GM23338 (cell line): ENCODE data around the gene FKBP1A. TPM values are rescaled to one million over a fixed set of nuclear protein-coding genes. Genes with fewer than 3 reads are reported as not detected.

Experiments used
- ATAC-seq: fragments of 200-7000 bp; cut with Tn5 transposase; 3 replicates; pipeline ENCODE4 v1.9.1; 2020
- DNase-seq: peaks from one replicate; pipeline ENCODE4 v3.0.0-alpha.2; 2015; ENCODE audit warnings: low spot score
- H2AFZ ChIP-seq: fragments of 200-600 bp; sonication (generic); 2 replicates; pipeline ENCODE4 v1.8.0; 2016; ENCODE audit warnings: antibody characterized with exemption, mild to moderate bottlenecking, moderate library complexity
- H3F3A ChIP-seq: fragments of 200-600 bp; sonication (generic); replicated peaks from 2 replicates; pipeline ENCODE4 v1.8.0; 2017; ENCODE audit warnings: antibody characterized with exemption, mixed run types, low read depth
- H3K27ac ChIP-seq: fragments of 200-600 bp; sonication (generic); 2 replicates; pipeline ENCODE4 v1.6.1; 2016; ENCODE audit warnings: low read depth
- H3K27me3 ChIP-seq: fragments of 200-600 bp; sonication (generic); 2 replicates; pipeline ENCODE4 v1.8.0; 2016; ENCODE audit warnings: mild to moderate bottlenecking, mixed run types, moderate library complexity; ENCODE audit not compliant: insufficient read depth
- H3K36me3 ChIP-seq: fragments of 200-600 bp; sonication (generic); 2 replicates; pipeline ENCODE4 v1.8.0; 2016; ENCODE audit warnings: mild to moderate bottlenecking; ENCODE audit not compliant: insufficient read depth
- H3K4me1 ChIP-seq: fragments of 200-600 bp; sonication (generic); 2 replicates; pipeline ENCODE4 v1.8.0; 2016; ENCODE audit warnings: mild to moderate bottlenecking, moderate library complexity; ENCODE audit not compliant: insufficient read depth
- H3K4me2 ChIP-seq: fragments of 200-600 bp; sonication (generic); 2 replicates; pipeline ENCODE4 v1.7.1; 2017; ENCODE audit warnings: mixed run types
- H3K4me3 ChIP-seq: fragments of 200-600 bp; sonication (generic); 2 replicates; pipeline ENCODE4 v1.6.1; 2016; ENCODE audit warnings: mixed run types
- H3K79me2 ChIP-seq: fragments of 200-600 bp; sonication (generic); replicated peaks from 2 replicates; pipeline ENCODE4 v1.8.0; 2017; ENCODE audit warnings: mild to moderate bottlenecking; ENCODE audit not compliant: insufficient read depth
- H3K9me2 ChIP-seq: fragments of 200-600 bp; sonication (generic); 2 replicates; pipeline ENCODE4 v1.8.0; 2017; ENCODE audit not compliant: insufficient read depth
- H4K20me1 ChIP-seq: fragments of 200-600 bp; sonication (generic); replicated peaks from 2 replicates; pipeline ENCODE4 v1.8.0; 2017; ENCODE audit warnings: mild to moderate bottlenecking; ENCODE audit not compliant: insufficient read depth
- H3K27ac Mint-ChIP-seq: 2 replicates; pipeline ENCODE4 v1.8.0; 2020; ENCODE audit warnings: inconsistent platforms, mild to moderate bottlenecking, moderate library complexity, mixed read lengths
- H3K27me3 Mint-ChIP-seq: 3 replicates; pipeline ENCODE4 v1.8.0; 2022; ENCODE audit warnings: low read depth, mild to moderate bottlenecking, moderate library complexity, mixed read lengths, inconsistent platforms; ENCODE audit not compliant: insufficient read depth, poor library complexity
- H3K36me3 Mint-ChIP-seq: 3 replicates; pipeline ENCODE4 v1.8.0; 2021; ENCODE audit warnings: low read depth, mild to moderate bottlenecking, inconsistent platforms, moderate library complexity, mixed read lengths
- H3K4me1 Mint-ChIP-seq: 3 replicates; pipeline ENCODE4 v1.8.0; 2020; ENCODE audit warnings: mild to moderate bottlenecking, inconsistent platforms, mixed read lengths
- H3K4me3 Mint-ChIP-seq: 3 replicates; pipeline ENCODE4 v1.8.0; 2021; ENCODE audit warnings: moderate library complexity, mild to moderate bottlenecking, inconsistent platforms, mixed read lengths
- H3K9me3 Mint-ChIP-seq: 3 replicates; pipeline ENCODE4 v1.8.0; 2020; ENCODE audit warnings: moderate library complexity, mild to moderate bottlenecking, inconsistent platforms, mixed read lengths
- CREB1 ChIP-seq: fragments of 250-450 bp; sonication (Bioruptor Pico); IDR thresholded peaks from 2 replicates; pipeline ENCODE4 v1.5.0; 2020; ENCODE audit warnings: low read depth, mild to moderate bottlenecking, moderate library complexity
- CTCF ChIP-seq, 2 experiments: fragments of 200-600 bp in 1 of 2; sonication (generic) in 1 of 2; conservative IDR thresholded peaks; 2 replicates each; pipeline versions ENCODE4 v1.5.1 to v1.6.1; 2016 to 2017; ENCODE audit warnings: antibody characterized with exemption in 2 of 2, low read depth in 2 of 2, mild to moderate bottlenecking in 2 of 2, moderate library complexity in 1 of 2
- ETS1 ChIP-seq: IDR thresholded peaks from 2 replicates; pipeline ENCODE4 v1.6.1; 2016; ENCODE audit warnings: antibody characterized with exemption
- EZH2 ChIP-seq: fragments of 200-600 bp; sonication (generic); IDR thresholded peaks from one replicate; pipeline ENCODE4 v1.8.0; 2017; ENCODE audit warnings: antibody characterized with exemption, mild to moderate bottlenecking, low read depth; ENCODE audit not compliant: unreplicated experiment
- EZH2phosphoT487 ChIP-seq: fragments of 200-600 bp; sonication (generic); IDR thresholded peaks from one replicate; pipeline ENCODE4 v1.8.1; 2018; ENCODE audit warnings: antibody characterized with exemption; ENCODE audit not compliant: unreplicated experiment
- JUNB ChIP-seq: IDR thresholded peaks from one replicate; pipeline ENCODE4 v1.6.1; 2016; ENCODE audit warnings: antibody characterized with exemption; ENCODE audit not compliant: unreplicated experiment
- NANOG ChIP-seq: IDR thresholded peaks from 2 replicates; pipeline ENCODE4 v1.6.1; 2016; ENCODE audit warnings: antibody characterized with exemption, borderline replicate concordance
- POLR2AphosphoS5 ChIP-seq: IDR thresholded peaks from 2 replicates; pipeline ENCODE4 v1.6.1; 2016; ENCODE audit warnings: antibody characterized with exemption, low read depth
- STAT1 ChIP-seq: IDR thresholded peaks from one replicate; pipeline ENCODE4 v1.6.1; 2016; ENCODE audit warnings: antibody characterized with exemption; ENCODE audit not compliant: unreplicated experiment
- ZNF114 ChIP-seq: fragments of 250-450 bp; sonication (Bioruptor Pico); IDR thresholded peaks from 2 replicates; pipeline ENCODE4 v1.5.0; 2020; ENCODE audit warnings: mild to moderate bottlenecking, moderate library complexity
- ZNF331 ChIP-seq: fragments of 250-450 bp; sonication (Bioruptor Pico); IDR thresholded peaks from 2 replicates; pipeline ENCODE4 v1.5.0; 2020; ENCODE audit warnings: low read depth, mild to moderate bottlenecking, moderate library complexity
- ZNF462 ChIP-seq: fragments of 250-450 bp; sonication (Bioruptor Pico); IDR thresholded peaks from 2 replicates; pipeline ENCODE4 v1.5.0; 2020; ENCODE audit warnings: mild to moderate bottlenecking, moderate library complexity
- polyA plus RNA-seq: library from polyadenylated mRNA; unstranded; fragments of >200 nt; fragmentation: Nextera tagmentation; extraction: Ambion mirVana; gene quantifications from 2 replicates; pipeline ENCODE4 v1.2.1, GENCODE V29; 2016
- total RNA-seq: library from RNA; depleted of rRNA; stranded (reverse); fragments of >200 nt; shearing (Covaris generic); gene quantifications from 2 replicates; pipeline ENCODE4 v1.2.3, GENCODE V29; 2014

Gene FKBP1A
- total and polyA plus RNA-seq, 2 experiments from 2014 or later: 171 to 350 TPM

GRCh38 chr20:1422753-1423152 is 29.9 kb upstream of the FKBP1A start:
- no peaks in the 10 kb centered on the region for H3K79me2 ChIP-seq
- H3K27me3 Mint-ChIP-seq: peaks cover 6% of the 10 kb centered on the region
- no peaks in the 10 kb centered on the region for H3K27me3 ChIP-seq
- H3K9me2 ChIP-seq: no peaks in the 10 kb centered on the region
- no peak overlapping the region for H3K4me3 ChIP-seq
- H3K27ac Mint-ChIP-seq: no peak overlapping the region
- H3K27ac ChIP-seq: no peak overlapping the region
- no peak overlapping the region for H2AFZ ChIP-seq
- H3K9me3 Mint-ChIP-seq: peaks cover 17% of the 10 kb centered on the region
- H3K4me1 Mint-ChIP-seq: peaks cover 23% of the 10 kb centered on the region
- H3K4me1 ChIP-seq: peaks cover 11% of the 10 kb centered on the region
- H4K20me1 ChIP-seq: no peaks in the 10 kb centered on the region
- ATAC-seq (no peak), DNase-seq (no peak)
- peaks cover 6% of the 10 kb centered on the region; the same call in 2 of the 3 replicates for H3K36me3 Mint-ChIP-seq
- no peak for TF ChIP-seq STAT1
- peaks cover 3% of the 10 kb centered on the region; the same call in 1 of the 2 replicates for H3F3A ChIP-seq
- no peak overlapping the region for H3K4me2 ChIP-seq
- no peaks in the 10 kb centered on the region for H3K36me3 ChIP-seq
- H3K4me3 Mint-ChIP-seq: no peak overlapping the region

GRCh38 chr20:1420066-1420465 is 27.2 kb upstream of the FKBP1A start:
- Mint-ChIP-seq H3K4me3 (no peak overlapping the region), H3K27ac (no peak overlapping the region), H3K9me3 (peaks cover 20% of the 10 kb centered on the region), H3K4me1 (peaks cover 14% of the 10 kb centered on the region), H3K36me3 (peaks cover 6% of the 10 kb centered on the region; the same call in 2 of the 3 replicates), H3K27me3 (peaks cover 3% of the 10 kb centered on the region)
- no peak for DNase-seq
- Histone ChIP-seq H4K20me1 (no peaks in the 10 kb centered on the region), H3K79me2 (no peaks in the 10 kb centered on the region), H3K9me2 (no peaks in the 10 kb centered on the region), H3K27me3 (no peaks in the 10 kb centered on the region), H3K4me3 (no peak overlapping the region), H3K27ac (no peak overlapping the region), H3F3A (no peaks in the 10 kb centered on the region), H3K36me3 (no peaks in the 10 kb centered on the region), H3K4me1 (no peaks in the 10 kb centered on the region), H2AFZ (no peak overlapping the region), H3K4me2 (no peak overlapping the region)
- ATAC-seq: no peak
- TF ChIP-seq ETS1 (no peak), EZH2 (no peak), STAT1 (no peak), CREB1 (CRISPR knock-in tag) (no peak), CTCF (conservative IDR thresholded peaks at IDR 0.05; ENCODE audit: low read depth in 2 of 2) (no peak), JUNB (no peak), ZNF331 (no peak), NANOG (no peak), ZNF114 (CRISPR knock-in tag) (no peak), EZH2phosphoT487 (no peak), POLR2AphosphoS5 (no peak), ZNF462 (CRISPR knock-in tag) (no peak)
